Transverse colon (tissue), 4 donors: ENCODE data around the gene CAAP1. TPM values are rescaled to one million over a fixed set of nuclear protein-coding genes. Genes with fewer than 3 reads are reported as not detected.
"Not testable (repeated sequence)": the region's sequence is repeated elsewhere in the genome, so short reads cannot be mapped to it uniquely, and the experiment has no call there.

ENCODE experiments used
- DNase-seq: peaks from one replicate; pipeline ENCODE4 v3.0.0-alpha.2; 2019
- H3K27ac ChIP-seq, 4 donors: fragments of 200-600 bp; sonication (generic); 2 replicates each; pipeline ENCODE4 v1.5.1; 2016 to 2018; ENCODE audit warnings: inconsistent platforms in 4 of 4
- H3K27me3 ChIP-seq: fragments of 200-600 bp; sonication (generic); 2 replicates; pipeline ENCODE4 v1.5.1; 2017; ENCODE audit warnings: inconsistent platforms
- H3K36me3 ChIP-seq, 4 donors: fragments of 200-600 bp; sonication (generic); 2 replicates each; pipeline ENCODE4 v1.5.1; 2017 to 2019; ENCODE audit warnings: inconsistent platforms in 4 of 4
- H3K4me1 ChIP-seq, 4 donors: fragments of 200-600 bp; sonication (generic); 2 replicates each; pipeline ENCODE4 v1.5.1; 2017 to 2020; ENCODE audit warnings: inconsistent platforms in 4 of 4
- H3K4me3 ChIP-seq, 4 donors: fragments of 200-600 bp; sonication (generic); 1 replicate in 1 of 4; 2 replicates in 3 of 4; pipeline versions ENCODE4 v1.5.1 to v1.6.1; 2017 to 2019; ENCODE audit warnings: inconsistent platforms in 4 of 4
- H3K9me3 ChIP-seq, 2 donors: fragments of 200-600 bp; sonication (generic); 2 replicates each; pipeline ENCODE4 v1.5.1; 2017 to 2019; ENCODE audit warnings: inconsistent platforms in 2 of 2
- EP300 ChIP-seq: sonication (generic); formaldehyde crosslinking; IDR thresholded peaks from one replicate; pipeline ENCODE4 v1.6.1; 2017; ENCODE audit warnings: antibody characterized with exemption, low read depth
- POLR2A ChIP-seq: fragments of 450-650 bp; IDR thresholded peaks from one replicate; pipeline ENCODE4 v1.6.1; 2016; ENCODE audit warnings: antibody characterized with exemption, mild to moderate bottlenecking, moderate library complexity
- POLR2AphosphoS5 ChIP-seq, 3 donors: sonication (generic); formaldehyde crosslinking; IDR thresholded peaks; one replicate each; pipeline ENCODE4 v1.6.1; 2016; ENCODE audit warnings: antibody characterized with exemption in 3 of 3
- WGBS, 2 donors: methylation state at CpG; one replicate each; pipeline ENCODE4 v1.1.5; 2018; ENCODE audit warnings: low coverage in 1 of 2; 5-methylcytosine and 5-hydroxymethylcytosine counted together
- in situ Hi-C, 4 donors: fragments of 200-750 bp; cut with MboI; loops; one replicate each; pipeline versions ENCODE4 v1.15.0 to v1.15.1; 2017; ENCODE audit warnings: low sequenced_read_pairs in 3 of 4, low pct_ligation_motif_present in 1 of 4, low pct_unique_long_range_greater_than_20kb in 1 of 4
- intact Hi-C: fragments of 100-400 bp; cut with DNase I; formaldehyde crosslinking; loops from one replicate; pipeline ENCODE4 v1.15.1; 2023; ENCODE audit warnings: low total_unique reads
- total RNA-seq, 4 donors: library from RNA; depleted of rRNA; stranded (reverse); fragments of >200 nt; gene quantifications; one replicate each; pipeline ENCODE4 v1.1.0, GENCODE V29; 2016
- TF ChIP-seq, protein P1 (sequence below), 5 experiments: fragments of 200-600 bp in 3 of 5; fragments of 450-650 bp in 2 of 5; sonication (generic) in 3 of 5; IDR thresholded peaks; 1 replicate in 2 of 5; 2 replicates in 3 of 5; pipeline ENCODE4 v1.5.1; 2016 to 2017; ENCODE audit warnings: antibody characterized with exemption in 5 of 5, inconsistent platforms in 3 of 5, mild to moderate bottlenecking in 2 of 5, moderate library complexity in 1 of 5

Gene CAAP1
- total RNA-seq, 4 donors from 2014 or later = 27.3 to 103 (median 40.3) TPM

DNA sequence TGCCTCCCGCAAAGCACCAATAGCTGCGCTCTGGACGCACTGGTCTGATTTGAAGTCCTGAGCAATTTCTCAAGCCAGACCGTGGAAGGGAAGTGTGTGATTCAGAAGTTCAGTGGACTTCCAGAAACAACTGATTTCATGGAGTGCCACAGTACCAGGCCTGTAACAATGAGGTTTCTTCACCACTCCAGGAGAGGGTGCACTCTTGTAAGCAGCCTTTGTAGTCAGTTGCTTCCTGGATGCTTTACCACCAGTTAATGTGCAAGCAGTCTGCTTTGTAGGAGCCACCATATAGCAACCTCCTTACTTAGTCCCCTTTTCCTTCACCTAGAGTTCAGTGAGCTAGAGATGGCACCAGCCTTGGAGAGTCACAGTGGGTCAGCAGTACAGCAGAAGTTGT lies 12.3 kb downstream of the CAAP1 start:
- Histone ChIP-seq H3K9me3 (no peaks in the 10 kb centered on the region), H3K4me3 (no peak overlapping the region), H3K4me1 (no peaks in the 10 kb centered on the region), H3K36me3 (peaks cover 0 to 37% (median 12%) of the 10 kb centered on the region in 4 donors), H3K27ac (no peak overlapping the region), H3K27me3 (no peaks in the 10 kb centered on the region)
- TF ChIP-seq POLR2AphosphoS5 (IDR thresholded peaks at IDR 0.05) = no peak
- TF ChIP-seq POLR2A = no peak
- TF ChIP-seq, protein P1, sequence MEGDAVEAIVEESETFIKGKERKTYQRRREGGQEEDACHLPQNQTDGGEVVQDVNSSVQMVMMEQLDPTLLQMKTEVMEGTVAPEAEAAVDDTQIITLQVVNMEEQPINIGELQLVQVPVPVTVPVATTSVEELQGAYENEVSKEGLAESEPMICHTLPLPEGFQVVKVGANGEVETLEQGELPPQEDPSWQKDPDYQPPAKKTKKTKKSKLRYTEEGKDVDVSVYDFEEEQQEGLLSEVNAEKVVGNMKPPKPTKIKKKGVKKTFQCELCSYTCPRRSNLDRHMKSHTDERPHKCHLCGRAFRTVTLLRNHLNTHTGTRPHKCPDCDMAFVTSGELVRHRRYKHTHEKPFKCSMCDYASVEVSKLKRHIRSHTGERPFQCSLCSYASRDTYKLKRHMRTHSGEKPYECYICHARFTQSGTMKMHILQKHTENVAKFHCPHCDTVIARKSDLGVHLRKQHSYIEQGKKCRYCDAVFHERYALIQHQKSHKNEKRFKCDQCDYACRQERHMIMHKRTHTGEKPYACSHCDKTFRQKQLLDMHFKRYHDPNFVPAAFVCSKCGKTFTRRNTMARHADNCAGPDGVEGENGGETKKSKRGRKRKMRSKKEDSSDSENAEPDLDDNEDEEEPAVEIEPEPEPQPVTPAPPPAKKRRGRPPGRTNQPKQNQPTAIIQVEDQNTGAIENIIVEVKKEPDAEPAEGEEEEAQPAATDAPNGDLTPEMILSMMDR (IDR thresholded peaks at IDR 0.05) = no peak
- no peak for TF ChIP-seq EP300
- no peak for DNase-seq
- WGBS, 2 donors = 97% methylated on average over 4 of the region's 4 CpGs; no CpG with 5 or more reads in 1 of the 2 donors
- intact Hi-C loops = no loop called here
- in situ Hi-C loops = no loop called here

DNA sequence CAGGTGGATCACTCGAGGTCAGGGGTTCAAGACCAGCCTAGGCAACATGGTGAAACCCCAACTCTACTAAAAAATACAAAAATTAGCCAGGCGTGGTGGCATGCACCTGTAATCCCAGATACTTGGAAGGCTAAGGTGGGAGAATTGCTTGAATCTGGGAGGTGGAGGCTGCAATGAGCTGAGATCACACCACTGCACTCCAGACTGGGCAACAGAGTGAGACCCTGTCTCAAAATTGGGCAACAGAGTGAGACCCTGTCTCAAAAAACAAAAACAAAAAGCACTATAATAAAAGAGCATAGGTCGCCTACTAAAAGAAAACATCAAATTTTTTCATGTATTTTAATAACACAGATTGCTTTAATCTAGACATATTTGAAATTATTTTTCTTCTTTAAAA lies 17.4 kb downstream of the CAAP1 start:
- in situ Hi-C loops, H3K27me3 ChIP-seq, H3K27ac ChIP-seq, H3K9me3 ChIP-seq, H3K4me3 ChIP-seq, H3K4me1 ChIP-seq, H3K36me3 ChIP-seq, DNase-seq: not testable (repeated sequence)
- WGBS, 2 donors = 91 to 92% methylated on average over 3 of the region's 3 CpGs
- intact Hi-C loops = loop anchor here (5.0 kb wide), 1 partner anchor 987 kb away; no protein-coding TSS in a partner anchor

DNA sequence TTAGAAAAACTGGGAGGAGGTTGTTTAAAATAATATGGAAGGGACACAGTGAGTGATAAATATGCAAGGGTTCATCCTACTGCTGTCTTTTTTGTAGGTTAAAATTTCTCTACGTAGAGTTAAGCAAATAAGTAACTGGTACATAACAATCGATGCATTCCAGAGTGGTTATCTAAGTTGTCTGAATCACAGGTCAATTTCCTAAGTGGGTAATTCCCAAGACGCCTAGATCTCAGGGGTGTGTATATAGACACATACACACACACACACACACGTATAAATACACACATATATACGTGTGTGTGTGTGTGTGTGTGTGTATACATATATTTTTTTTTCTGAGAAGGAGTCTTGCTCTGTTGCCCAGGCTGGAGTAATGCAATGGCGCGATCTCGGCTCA lies 22.3 kb downstream of the CAAP1 start:
- intact Hi-C loops = no loop called here
- WGBS, 2 donors = 69 to 75% methylated on average over 8 of the region's 8 CpGs
- Histone ChIP-seq H3K27me3 (no peaks in the 10 kb centered on the region), H3K4me1 (no peaks in the 10 kb centered on the region), H3K9me3 (no peaks in the 10 kb centered on the region), H3K4me3 (no peak overlapping the region), H3K36me3 (peaks cover 0 to 8% (median 2%) of the 10 kb centered on the region in 4 donors), H3K27ac (no peak overlapping the region)
- in situ Hi-C loops = loop anchor here in 1 of 4 donors (25.0 kb wide), 1 partner anchor 108 kb away; no protein-coding TSS in a partner anchor
- no peak for DNase-seq
- no peak for TF ChIP-seq POLR2A
- TF ChIP-seq, protein P1 (IDR thresholded peaks at IDR 0.05) = no peak
- TF ChIP-seq POLR2AphosphoS5 (IDR thresholded peaks at IDR 0.05) = no peak
- TF ChIP-seq EP300 = no peak

DNA sequence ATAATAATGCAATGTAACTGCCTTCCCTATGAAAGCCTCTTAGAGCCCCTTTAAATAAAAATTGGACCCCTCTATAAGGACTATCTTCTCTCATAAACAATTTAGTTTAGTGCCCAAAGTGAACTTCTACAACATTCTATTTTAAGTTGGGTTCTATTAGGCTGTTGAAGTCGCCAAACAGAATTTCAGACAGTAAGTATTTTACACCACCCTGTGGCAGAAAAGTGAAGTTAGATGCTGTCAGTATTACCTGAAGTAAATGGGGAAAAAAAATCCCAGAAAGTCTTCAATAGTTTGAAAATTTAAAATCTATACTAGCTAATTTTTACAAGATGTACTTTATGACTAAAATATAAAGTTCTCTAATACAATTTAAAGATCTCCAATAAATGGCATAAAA lies 29.5 kb downstream of the CAAP1 start:
- in situ Hi-C loops (loop anchor here in 1 of 4 donors (25.0 kb wide), 1 partner anchor 101 kb away; no protein-coding TSS in a partner anchor), intact Hi-C loops (no loop called here)
- Histone ChIP-seq H3K4me1 (no peaks in the 10 kb centered on the region), H3K36me3 (peaks cover 0 to 22% (median 9%) of the 10 kb centered on the region in 4 donors), H3K4me3 (no peak overlapping the region), H3K27me3 (no peaks in the 10 kb centered on the region), H3K27ac (no peak overlapping the region), H3K9me3 (no peaks in the 10 kb centered on the region)
- no peak for DNase-seq
- TF ChIP-seq POLR2A = no peak
- TF ChIP-seq, protein P1 (IDR thresholded peaks at IDR 0.05) = peak in 2 of 5 experiments; percentile 15 to 23
- 40 to 55% methylated on average over 1 of the region's 1 CpG for WGBS, 2 donors

DNA sequence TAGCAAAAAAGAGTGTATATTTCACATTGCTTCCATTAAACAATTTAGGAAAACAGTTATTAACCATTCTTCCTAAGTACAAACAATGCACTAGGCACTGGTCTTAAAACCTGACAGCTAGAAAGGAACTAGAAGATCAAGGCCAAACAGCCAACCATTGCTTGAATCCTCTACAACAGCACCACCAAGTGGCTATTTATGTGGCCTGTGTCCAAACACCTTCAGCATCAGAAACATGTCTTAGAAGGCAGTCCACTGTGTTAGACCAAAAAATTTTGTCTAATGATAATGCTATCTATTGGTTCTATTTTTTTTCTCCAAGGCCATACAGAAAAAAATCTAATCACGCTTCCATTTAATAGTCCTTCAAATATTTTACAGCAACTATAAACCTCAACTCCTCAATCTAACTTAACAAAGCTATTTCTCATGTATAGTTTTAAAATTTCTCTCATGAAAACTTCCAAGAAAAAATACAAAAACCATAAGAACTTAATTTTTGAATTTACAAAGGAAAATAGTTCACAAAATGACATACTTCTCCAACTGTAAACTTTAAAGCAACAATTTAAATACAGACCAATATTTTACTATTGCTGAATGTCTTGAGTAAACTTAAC lies 36.1 kb downstream of the CAAP1 start:
- intact Hi-C loops (no loop called here), in situ Hi-C loops (loop anchor here in 2 of 4 donors (10.0 to 25.0 kb wide), 2 partner anchors 94 to 122 kb away; no protein-coding TSS in a partner anchor)
- Histone ChIP-seq H3K4me1 (no peaks in the 10 kb centered on the region), H3K9me3 (no peaks in the 10 kb centered on the region), H3K4me3 (no peak overlapping the region), H3K36me3 (peaks cover 0 to 42% (median 10%) of the 10 kb centered on the region in 4 donors), H3K27ac (no peak overlapping the region), H3K27me3 (no peaks in the 10 kb centered on the region)
- DNase-seq = peak; percentile 21
- 94% methylated on average over 1 of the region's 1 CpG for WGBS, 2 donors
- TF ChIP-seq EP300 (no peak), POLR2A (no peak), POLR2AphosphoS5 (IDR thresholded peaks at IDR 0.05) (no peak)
- TF ChIP-seq, protein P1 (IDR thresholded peaks at IDR 0.05) = peak; percentile 39 to 55 (median 47)
